Astrocyte (in vitro differentiated cells and primary cell): Measurements from ENCODE around the gene TAP2.
"Not testable (repeated sequence)": the region's sequence is repeated elsewhere in the genome, so short reads cannot be mapped to it uniquely, and the experiment has no call there.

Experiments
- EZH2 ChIP-seq: IDR thresholded peaks from 2 replicates; pipeline ENCODE4 v1.6.1; 2012; ENCODE audit warnings: mild to moderate bottlenecking, low read length, inconsistent platforms; ENCODE audit not compliant: insufficient read depth
- TF ChIP-seq, protein P1 (sequence below): IDR thresholded peaks from 2 replicates; pipeline ENCODE4 v1.5.1; 2011; ENCODE audit warnings: low read depth, mild to moderate bottlenecking, inconsistent platforms, low read length, moderate library complexity; ENCODE audit not compliant: insufficient read depth

DNA sequence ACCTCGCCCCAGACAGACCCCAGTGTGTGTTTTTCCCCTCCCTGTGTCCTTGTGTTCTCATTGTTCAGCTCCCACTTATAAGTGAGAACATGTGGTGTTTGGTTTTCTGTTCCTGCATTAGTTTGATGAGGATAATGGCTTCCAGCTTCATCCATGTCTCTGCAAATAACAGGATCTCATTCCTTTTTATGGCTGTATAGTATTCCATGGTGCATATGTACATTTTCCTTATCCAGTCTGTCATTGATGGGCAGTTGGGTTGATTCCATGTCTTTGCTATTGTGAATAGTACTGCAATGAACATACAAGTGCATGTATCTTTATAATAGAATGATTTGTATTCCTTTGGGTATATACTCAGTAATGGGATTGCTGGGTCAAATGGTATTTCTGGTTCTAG lies 35.4 kb upstream of the TAP2 start:
- TF ChIP-seq, protein P1, sequence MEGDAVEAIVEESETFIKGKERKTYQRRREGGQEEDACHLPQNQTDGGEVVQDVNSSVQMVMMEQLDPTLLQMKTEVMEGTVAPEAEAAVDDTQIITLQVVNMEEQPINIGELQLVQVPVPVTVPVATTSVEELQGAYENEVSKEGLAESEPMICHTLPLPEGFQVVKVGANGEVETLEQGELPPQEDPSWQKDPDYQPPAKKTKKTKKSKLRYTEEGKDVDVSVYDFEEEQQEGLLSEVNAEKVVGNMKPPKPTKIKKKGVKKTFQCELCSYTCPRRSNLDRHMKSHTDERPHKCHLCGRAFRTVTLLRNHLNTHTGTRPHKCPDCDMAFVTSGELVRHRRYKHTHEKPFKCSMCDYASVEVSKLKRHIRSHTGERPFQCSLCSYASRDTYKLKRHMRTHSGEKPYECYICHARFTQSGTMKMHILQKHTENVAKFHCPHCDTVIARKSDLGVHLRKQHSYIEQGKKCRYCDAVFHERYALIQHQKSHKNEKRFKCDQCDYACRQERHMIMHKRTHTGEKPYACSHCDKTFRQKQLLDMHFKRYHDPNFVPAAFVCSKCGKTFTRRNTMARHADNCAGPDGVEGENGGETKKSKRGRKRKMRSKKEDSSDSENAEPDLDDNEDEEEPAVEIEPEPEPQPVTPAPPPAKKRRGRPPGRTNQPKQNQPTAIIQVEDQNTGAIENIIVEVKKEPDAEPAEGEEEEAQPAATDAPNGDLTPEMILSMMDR, result not testable (repeated sequence)
- TF ChIP-seq EZH2, result not testable (repeated sequence)
